Measurements from ENCODE around the gene VSTM2B. TPM values are rescaled to one million over a fixed set of nuclear protein-coding genes. Genes with fewer than 3 reads are reported as not detected.

Gene VSTM2B
- not detected for total RNA-seq

DNA sequence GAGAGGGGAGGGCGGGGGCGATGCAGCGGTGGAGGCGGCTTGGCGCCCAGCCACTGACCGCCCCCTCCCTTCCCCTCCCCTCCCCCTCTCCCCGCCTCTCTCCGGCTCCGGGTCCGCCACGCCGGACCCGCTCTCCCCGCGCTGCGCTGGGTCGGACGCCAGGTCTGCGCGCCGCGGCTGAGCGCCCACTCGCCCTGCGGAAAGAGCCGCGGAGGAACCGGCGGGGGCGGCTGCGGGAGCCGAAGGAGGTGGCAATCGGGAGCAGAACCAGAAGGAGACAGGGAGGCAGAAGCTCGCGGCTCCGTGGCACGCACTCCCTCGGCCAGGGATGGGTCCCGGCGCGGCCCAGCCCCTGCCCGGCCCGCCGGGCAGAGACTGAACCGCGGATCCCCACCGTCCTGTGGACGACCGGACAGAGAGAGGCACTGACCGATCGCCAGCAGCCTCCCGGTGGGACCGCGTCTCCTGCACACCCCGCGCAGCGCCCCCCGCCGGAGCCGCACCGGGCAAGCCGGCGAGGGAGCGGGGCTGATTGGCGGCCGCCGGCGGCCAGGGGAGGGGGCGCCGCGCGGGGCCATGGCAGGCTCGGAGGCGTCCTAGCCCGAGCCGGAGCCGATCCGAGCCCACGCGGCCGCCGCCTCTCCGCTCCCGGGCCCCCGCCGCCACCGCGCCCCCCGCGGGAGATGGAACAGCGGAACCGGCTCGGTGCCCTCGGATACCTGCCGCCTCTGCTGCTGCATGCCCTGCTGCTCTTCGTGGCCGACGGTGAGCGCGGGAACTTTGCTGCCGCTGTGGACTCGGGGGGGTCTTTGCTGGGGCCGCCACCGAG lies at the start of gene VSTM2B:
Gene VSTM2B (plus strand): TSS at position 94 of the 829 bp plus-strand sequence. CDS start 590 bp downstream, at position 684.
- intact Hi-C loops (cut with DNase I), result no loop called here
- peaks cover 0 to 22% of the 10 kb centered on the region in 2 donors for H3K27me3 ChIP-seq
- H3K36me3 ChIP-seq (replicated peaks in 1 of 2; ENCODE audit: insufficient read depth in 1 of 2, low read depth in 2 of 2), result no peaks in the 10 kb centered on the region
- ATAC-seq (no peak), DNase-seq (no peak)
- peaks cover 41% of the 10 kb centered on the region for H3K4me1 ChIP-seq
- TF ChIP-seq, protein P1, sequence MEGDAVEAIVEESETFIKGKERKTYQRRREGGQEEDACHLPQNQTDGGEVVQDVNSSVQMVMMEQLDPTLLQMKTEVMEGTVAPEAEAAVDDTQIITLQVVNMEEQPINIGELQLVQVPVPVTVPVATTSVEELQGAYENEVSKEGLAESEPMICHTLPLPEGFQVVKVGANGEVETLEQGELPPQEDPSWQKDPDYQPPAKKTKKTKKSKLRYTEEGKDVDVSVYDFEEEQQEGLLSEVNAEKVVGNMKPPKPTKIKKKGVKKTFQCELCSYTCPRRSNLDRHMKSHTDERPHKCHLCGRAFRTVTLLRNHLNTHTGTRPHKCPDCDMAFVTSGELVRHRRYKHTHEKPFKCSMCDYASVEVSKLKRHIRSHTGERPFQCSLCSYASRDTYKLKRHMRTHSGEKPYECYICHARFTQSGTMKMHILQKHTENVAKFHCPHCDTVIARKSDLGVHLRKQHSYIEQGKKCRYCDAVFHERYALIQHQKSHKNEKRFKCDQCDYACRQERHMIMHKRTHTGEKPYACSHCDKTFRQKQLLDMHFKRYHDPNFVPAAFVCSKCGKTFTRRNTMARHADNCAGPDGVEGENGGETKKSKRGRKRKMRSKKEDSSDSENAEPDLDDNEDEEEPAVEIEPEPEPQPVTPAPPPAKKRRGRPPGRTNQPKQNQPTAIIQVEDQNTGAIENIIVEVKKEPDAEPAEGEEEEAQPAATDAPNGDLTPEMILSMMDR (IDR thresholded peaks at IDR 0.05), result no peak
- TF ChIP-seq POLR2A (IDR thresholded peaks at IDR 0.05), result no peak
- H3K4me3 ChIP-seq, result no peak within 1 kb of the TSS
- no peak within 1 kb of the TSS for H3K27ac ChIP-seq
- no peaks in the 10 kb centered on the region for H3K9me3 ChIP-seq
- 0 to 1% methylated on average over 8 to 59 of the region's 104 CpGs for WGBS, 2 donors

DNA sequence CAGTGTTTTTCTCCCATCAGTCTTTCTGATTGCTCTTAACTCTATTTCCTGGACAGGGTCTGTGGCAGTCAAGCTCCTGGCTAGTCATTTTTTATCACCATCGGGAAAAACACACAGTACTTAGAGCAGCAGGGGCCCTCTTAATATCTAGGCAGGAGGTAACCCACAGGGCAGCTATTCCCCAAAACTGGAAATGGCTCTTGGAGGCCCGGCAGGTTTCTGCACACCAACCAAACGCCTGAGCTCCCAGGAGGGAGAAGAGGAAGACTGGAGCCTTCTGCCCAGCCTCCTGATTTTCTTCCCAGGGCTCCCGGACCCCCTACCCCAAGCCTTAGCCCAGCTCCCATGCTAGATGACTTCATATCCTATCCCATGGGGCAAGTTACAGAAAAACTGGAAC lies 49.3 kb upstream of the VSTM2B start:
- H3K27ac ChIP-seq, result no peak overlapping the region
- no peak overlapping the region for H3K4me3 ChIP-seq
- intact Hi-C loops (cut with DNase I), result no loop called here
- TF ChIP-seq POLR2A (IDR thresholded peaks at IDR 0.05), result no peak
- TF ChIP-seq, protein P1 (IDR thresholded peaks at IDR 0.05), result no peak
- no peaks in the 10 kb centered on the region for H3K4me1 ChIP-seq
- H3K36me3 ChIP-seq (replicated peaks in 1 of 2; ENCODE audit: insufficient read depth in 1 of 2, low read depth in 2 of 2), result no peaks in the 10 kb centered on the region
- DNase-seq (no peak), ATAC-seq (no peak)
- H3K27me3 ChIP-seq, result no peaks in the 10 kb centered on the region
- 28 to 39% methylated on average over 4 of the region's 4 CpGs for WGBS, 2 donors
- peaks cover 0 to 10% (median 0%) of the 10 kb centered on the region in 3 donors for H3K9me3 ChIP-seq

DNA sequence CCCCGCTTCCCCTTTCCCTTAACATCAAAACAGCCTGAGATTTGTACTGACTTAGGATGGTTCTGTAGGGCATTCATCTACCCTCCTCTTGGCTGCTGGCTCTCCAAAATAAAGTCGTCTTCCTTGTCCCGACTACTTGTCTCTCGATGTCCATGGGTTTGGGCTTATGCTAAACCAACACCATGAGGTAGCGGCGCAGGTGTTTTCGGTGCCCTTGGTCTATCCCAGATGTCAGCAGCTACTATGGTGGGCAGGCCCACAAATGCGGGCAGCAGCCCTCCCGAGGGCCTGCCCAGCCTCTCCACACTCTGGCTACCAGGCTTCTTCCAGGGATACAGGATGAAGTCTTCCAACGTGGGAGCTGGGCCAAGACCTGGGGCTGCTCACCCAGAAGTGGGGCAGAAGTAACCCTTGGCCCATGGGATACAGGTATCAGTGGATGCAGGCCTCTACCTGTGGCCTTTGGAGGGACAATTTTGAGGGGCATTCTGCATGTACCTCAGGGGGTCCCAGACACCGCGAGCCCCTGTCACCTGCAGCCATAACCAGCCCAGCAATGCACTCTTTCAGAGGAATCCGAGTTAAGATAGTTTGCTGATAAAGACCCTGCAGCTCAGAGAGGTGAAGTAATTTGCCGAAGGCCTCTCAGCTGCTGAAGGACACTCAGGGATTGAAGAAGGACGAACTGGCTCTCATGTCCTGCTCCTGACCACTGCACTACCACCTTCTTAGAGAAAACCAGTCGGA lies 47.8 kb upstream of the VSTM2B start:
- H3K4me3 ChIP-seq, result no peak overlapping the region
- TF ChIP-seq, protein P1 (IDR thresholded peaks at IDR 0.05), result no peak
- no peak for TF ChIP-seq POLR2A (IDR thresholded peaks at IDR 0.05)
- H3K27ac ChIP-seq, result no peak overlapping the region
- no peaks in the 10 kb centered on the region for H3K4me1 ChIP-seq
- H3K9me3 ChIP-seq, result peaks cover 0 to 10% (median 0%) of the 10 kb centered on the region in 3 donors
- ATAC-seq (no peak), DNase-seq (no peak)
- intact Hi-C loops (cut with DNase I), result no loop called here
- no peaks in the 10 kb centered on the region for H3K36me3 ChIP-seq (replicated peaks in 1 of 2; ENCODE audit: insufficient read depth in 1 of 2, low read depth in 2 of 2)
- 68 to 78% methylated on average over 16 of the region's 16 CpGs for WGBS, 2 donors
- no peaks in the 10 kb centered on the region for H3K27me3 ChIP-seq

DNA sequence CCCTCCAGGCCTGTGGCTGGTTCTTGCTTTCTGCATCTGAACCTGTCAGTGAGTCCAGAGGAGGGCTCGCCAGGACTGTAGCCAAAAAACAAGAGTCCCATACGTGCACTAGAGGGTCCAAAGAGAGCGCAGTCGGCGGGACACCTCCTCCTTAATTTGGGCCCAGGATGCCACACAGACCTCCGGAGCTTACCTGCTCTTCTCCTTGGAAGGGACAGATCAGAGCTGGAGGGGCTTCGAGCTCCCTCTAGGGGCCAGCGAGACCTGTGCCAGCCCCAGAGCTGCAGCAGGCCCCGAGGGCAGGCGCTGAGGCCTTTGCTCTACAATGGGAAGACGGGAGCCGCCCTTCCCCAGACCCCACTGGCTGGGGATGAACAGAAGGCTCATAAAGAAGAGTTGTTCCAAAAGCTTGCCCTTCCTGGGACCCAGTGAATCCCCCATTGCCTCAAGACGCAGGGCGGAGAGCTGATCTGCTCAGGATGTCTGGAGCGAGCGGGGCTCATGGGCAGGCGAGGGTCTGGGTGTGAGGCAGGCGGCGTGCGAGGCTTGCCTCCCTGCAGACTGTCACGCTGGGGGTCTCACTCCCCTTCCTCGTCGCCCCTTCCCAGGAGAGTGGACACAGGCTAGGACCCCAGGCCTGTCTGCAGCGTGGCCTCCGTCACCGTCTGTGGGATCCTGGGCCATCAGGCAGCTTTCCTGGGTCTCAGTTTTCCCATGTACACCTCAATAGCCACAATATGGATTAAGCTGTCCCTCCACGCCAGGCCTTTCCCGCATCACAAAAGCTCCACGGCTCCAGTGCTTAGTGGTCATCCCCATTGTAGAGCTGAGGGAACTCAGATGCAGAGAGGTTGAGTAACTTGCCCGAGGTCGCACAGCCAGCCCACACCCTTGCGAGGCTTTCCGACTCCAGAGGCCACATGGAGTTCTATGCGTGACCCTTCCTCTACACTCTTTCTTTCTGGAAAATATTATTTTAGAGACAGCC lies 46.9 kb upstream of the VSTM2B start:
- Histone ChIP-seq H3K4me3 (no peak overlapping the region), H3K27ac (no peak overlapping the region), H3K27me3 (no peaks in the 10 kb centered on the region), H3K36me3 (replicated peaks in 1 of 2; ENCODE audit: insufficient read depth in 1 of 2, low read depth in 2 of 2) (no peaks in the 10 kb centered on the region), H3K4me1 (no peaks in the 10 kb centered on the region), H3K9me3 (peaks cover 0 to 10% (median 0%) of the 10 kb centered on the region in 3 donors)
- intact Hi-C loops (cut with DNase I), result no loop called here
- ATAC-seq, result no peak
- peak in 1 of 4 donors; percentile 12 for DNase-seq
- no peak for TF ChIP-seq POLR2A (IDR thresholded peaks at IDR 0.05)
- TF ChIP-seq, protein P1 (IDR thresholded peaks at IDR 0.05), result peak in 1 of 7 experiments; percentile 3
- WGBS, 2 donors, result 42 to 49% methylated on average over 24 to 31 of the region's 34 CpGs
